ENCODE measurements around the gene MUC20.
"Not testable (repeated sequence)": the region's sequence is repeated elsewhere in the genome, so short reads cannot be mapped to it uniquely, and the experiment has no call there.

MUC20 gene

DNA sequence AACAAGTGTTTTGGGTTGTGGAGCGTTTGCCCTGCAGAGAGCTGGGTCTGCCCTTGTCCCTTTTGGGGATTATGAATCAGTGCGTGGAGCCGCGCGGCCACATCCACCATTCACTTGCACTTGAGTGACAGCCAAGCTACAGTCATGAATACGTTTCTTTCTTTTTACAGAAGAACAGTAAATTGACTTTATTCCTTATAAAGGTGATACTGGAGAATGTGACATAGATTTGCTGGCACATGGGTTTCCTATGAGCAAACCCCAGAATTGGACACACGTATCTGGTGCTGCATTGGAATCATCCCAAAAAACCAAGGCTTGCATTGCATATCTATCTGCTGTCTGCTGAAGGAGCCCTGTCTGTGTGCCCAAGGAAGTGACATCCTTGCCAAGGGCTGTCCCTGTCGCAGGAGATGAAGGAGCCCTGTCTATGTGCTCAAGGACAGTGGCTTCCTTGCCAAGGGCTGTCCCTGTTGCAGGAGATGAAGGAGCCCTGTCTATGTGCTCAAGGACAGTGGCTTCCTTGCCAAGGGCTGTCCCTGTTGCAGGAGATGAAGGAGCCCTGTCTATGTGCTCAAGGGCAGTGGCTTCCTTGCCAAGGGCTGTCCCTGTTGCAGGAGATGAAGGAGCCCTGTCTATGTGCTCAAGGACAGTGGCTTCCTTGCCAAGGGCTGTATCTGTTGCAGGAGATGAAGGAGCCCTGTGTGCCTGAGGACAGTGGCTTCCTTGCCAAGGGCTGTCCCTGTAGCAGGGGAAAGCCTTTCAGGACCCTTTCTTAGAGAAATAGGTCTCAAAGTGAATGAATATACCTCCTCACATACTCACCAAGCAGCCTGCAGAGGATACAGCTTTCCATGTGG lies 26.3 kb upstream of the MUC20 start:
- not testable (repeated sequence) for H3K27me3 ChIP-seq (ENCODE audit: control insufficient read depth in 1 of 2, insufficient read depth in 2 of 2, low read length in 2 of 2); H3K27ac ChIP-seq (ENCODE audit: low read depth, low read length); H3K4me3 ChIP-seq (ENCODE audit: low read depth in 1 of 2, low read length in 2 of 2); H3K9ac ChIP-seq (ENCODE audit: low read depth in 1 of 2, low read length in 2 of 2); H3K4me1 ChIP-seq (ENCODE audit: control insufficient read depth in 1 of 2, insufficient read depth in 2 of 2, low read length in 2 of 2); H3K9me3 ChIP-seq (ENCODE audit: control insufficient read depth in 1 of 2, low read length in 2 of 2)
- H3K36me3 ChIP-seq (ENCODE audit: control insufficient read depth in 1 of 2, insufficient read depth in 2 of 2, low read length in 2 of 2): peaks cover 25 to 69% of the 10 kb centered on the region in 2 donors

GRCh38 chr3:195696632-195697278 lies 24.0 kb upstream of the MUC20 start:
- Histone ChIP-seq H3K36me3 (ENCODE audit: control insufficient read depth in 1 of 2, insufficient read depth in 2 of 2, low read length in 2 of 2) (peaks cover 22 to 64% of the 10 kb centered on the region in 2 donors), H3K27me3 (ENCODE audit: control insufficient read depth in 1 of 2, insufficient read depth in 2 of 2, low read length in 2 of 2) (no peaks in the 10 kb centered on the region), H3K9ac (ENCODE audit: low read depth in 1 of 2, low read length in 2 of 2) (no peak overlapping the region), H3K4me3 (ENCODE audit: low read depth in 1 of 2, low read length in 2 of 2) (no peak overlapping the region), H3K9me3 (ENCODE audit: control insufficient read depth in 1 of 2, low read length in 2 of 2) (no peaks in the 10 kb centered on the region), H3K4me1 (ENCODE audit: control insufficient read depth in 1 of 2, insufficient read depth in 2 of 2, low read length in 2 of 2) (no peaks in the 10 kb centered on the region), H3K27ac (ENCODE audit: low read depth, low read length) (no peak overlapping the region)

- Histone ChIP-seq H3K4me3 (ENCODE audit: low read depth in 1 of 2, low read length in 2 of 2) (no peak overlapping the region), H3K36me3 (ENCODE audit: control insufficient read depth in 1 of 2, insufficient read depth in 2 of 2, low read length in 2 of 2) (peaks cover 13 to 54% of the 10 kb centered on the region in 2 donors), H3K9ac (ENCODE audit: low read depth in 1 of 2, low read length in 2 of 2) (no peak overlapping the region), H3K9me3 (ENCODE audit: control insufficient read depth in 1 of 2, low read length in 2 of 2) (no peaks in the 10 kb centered on the region), H3K4me1 (ENCODE audit: control insufficient read depth in 1 of 2, insufficient read depth in 2 of 2, low read length in 2 of 2) (no peaks in the 10 kb centered on the region), H3K27ac (ENCODE audit: low read depth, low read length) (no peak overlapping the region), H3K27me3 (ENCODE audit: control insufficient read depth in 1 of 2, insufficient read depth in 2 of 2, low read length in 2 of 2) (no peaks in the 10 kb centered on the region)
These were observed 23.0 kb upstream of the MUC20 start for GRCh38 chr3:195697582-195698324.

GRCh38 chr3:195698325-195698646 lies 22.5 kb upstream of the MUC20 start:
- Histone ChIP-seq H3K9ac (ENCODE audit: low read depth in 1 of 2, low read length in 2 of 2) (no peak overlapping the region), H3K9me3 (ENCODE audit: control insufficient read depth in 1 of 2, low read length in 2 of 2) (no peaks in the 10 kb centered on the region), H3K4me1 (ENCODE audit: control insufficient read depth in 1 of 2, insufficient read depth in 2 of 2, low read length in 2 of 2) (no peaks in the 10 kb centered on the region), H3K4me3 (ENCODE audit: low read depth in 1 of 2, low read length in 2 of 2) (no peak overlapping the region), H3K27me3 (ENCODE audit: control insufficient read depth in 1 of 2, insufficient read depth in 2 of 2, low read length in 2 of 2) (no peaks in the 10 kb centered on the region), H3K36me3 (ENCODE audit: control insufficient read depth in 1 of 2, insufficient read depth in 2 of 2, low read length in 2 of 2) (peaks cover 12 to 49% of the 10 kb centered on the region in 2 donors), H3K27ac (ENCODE audit: low read depth, low read length) (no peak overlapping the region)

- H3K27ac ChIP-seq (ENCODE audit: low read depth, low read length): no peak overlapping the region
- no peaks in the 10 kb centered on the region for H3K4me1 ChIP-seq (ENCODE audit: control insufficient read depth in 1 of 2, insufficient read depth in 2 of 2, low read length in 2 of 2)
- peaks cover 10 to 43% of the 10 kb centered on the region in 2 donors for H3K36me3 ChIP-seq (ENCODE audit: control insufficient read depth in 1 of 2, insufficient read depth in 2 of 2, low read length in 2 of 2)
- H3K4me3 ChIP-seq (ENCODE audit: low read depth in 1 of 2, low read length in 2 of 2): no peak overlapping the region
- no peak overlapping the region for H3K9ac ChIP-seq (ENCODE audit: low read depth in 1 of 2, low read length in 2 of 2)
- no peaks in the 10 kb centered on the region for H3K27me3 ChIP-seq (ENCODE audit: control insufficient read depth in 1 of 2, insufficient read depth in 2 of 2, low read length in 2 of 2)
- no peaks in the 10 kb centered on the region for H3K9me3 ChIP-seq (ENCODE audit: control insufficient read depth in 1 of 2, low read length in 2 of 2)
These were observed 22.0 kb upstream of the MUC20 start for GRCh38 chr3:195698647-195699387.

DNA sequence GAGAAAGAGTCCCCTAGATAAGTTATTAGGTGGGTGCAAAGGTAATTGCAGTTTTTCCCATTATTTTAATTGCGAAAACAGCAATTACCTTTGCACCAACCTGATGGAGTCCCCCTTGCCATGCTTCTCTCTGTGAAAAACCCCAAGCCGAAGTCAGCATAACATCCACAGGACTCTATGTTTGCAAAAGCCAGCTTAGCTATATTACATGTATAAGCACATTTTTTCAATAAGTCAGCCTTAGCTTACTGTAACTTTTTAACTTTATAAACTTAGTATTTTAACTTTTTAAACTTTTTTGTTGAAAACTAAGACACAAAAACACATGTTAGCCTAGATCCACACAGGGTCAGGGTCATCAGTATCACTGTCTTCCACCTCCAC lies 21.4 kb upstream of the MUC20 start:
- Histone ChIP-seq H3K4me3 (ENCODE audit: low read depth in 1 of 2, low read length in 2 of 2) (no peak overlapping the region), H3K27ac (ENCODE audit: low read depth, low read length) (no peak overlapping the region), H3K9me3 (ENCODE audit: control insufficient read depth in 1 of 2, low read length in 2 of 2) (no peaks in the 10 kb centered on the region), H3K9ac (ENCODE audit: low read depth in 1 of 2, low read length in 2 of 2) (no peak overlapping the region), H3K36me3 (ENCODE audit: control insufficient read depth in 1 of 2, insufficient read depth in 2 of 2, low read length in 2 of 2) (peaks cover 4 to 38% of the 10 kb centered on the region in 2 donors), H3K4me1 (ENCODE audit: control insufficient read depth in 1 of 2, insufficient read depth in 2 of 2, low read length in 2 of 2) (no peaks in the 10 kb centered on the region), H3K27me3 (ENCODE audit: control insufficient read depth in 1 of 2, insufficient read depth in 2 of 2, low read length in 2 of 2) (no peaks in the 10 kb centered on the region)

DNA sequence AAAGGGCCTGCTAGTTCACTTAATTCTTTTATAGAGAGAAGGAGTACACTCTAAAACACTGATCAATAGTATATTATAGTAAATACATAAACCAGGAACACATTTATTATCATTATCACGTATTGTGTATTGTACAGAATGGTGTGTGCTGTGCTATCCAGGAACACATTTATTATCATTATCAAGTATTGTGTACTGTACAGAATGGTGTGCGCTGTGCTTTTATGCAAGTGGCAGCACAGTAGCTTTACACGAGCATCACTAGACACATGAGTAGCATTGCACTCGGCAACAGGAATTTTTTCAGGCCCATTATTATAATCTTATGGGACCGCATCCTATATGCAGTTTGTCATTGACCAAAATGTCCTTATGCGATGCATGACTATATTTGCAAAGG lies 20.9 kb upstream of the MUC20 start:
- H3K4me1 ChIP-seq (ENCODE audit: control insufficient read depth in 1 of 2, insufficient read depth in 2 of 2, low read length in 2 of 2): no peaks in the 10 kb centered on the region
- H3K9ac ChIP-seq (ENCODE audit: low read depth in 1 of 2, low read length in 2 of 2): no peak overlapping the region

GRCh38 chr3:195700319-195700718 lies 20.5 kb upstream of the MUC20 start:
- H3K9ac ChIP-seq (ENCODE audit: low read depth in 1 of 2, low read length in 2 of 2): no peak overlapping the region
- peaks cover 0 to 2% of the 10 kb centered on the region in 2 donors for H3K4me1 ChIP-seq (ENCODE audit: control insufficient read depth in 1 of 2, insufficient read depth in 2 of 2, low read length in 2 of 2)
- no peak overlapping the region for H3K4me3 ChIP-seq (ENCODE audit: low read depth in 1 of 2, low read length in 2 of 2)
- no peaks in the 10 kb centered on the region for H3K9me3 ChIP-seq (ENCODE audit: control insufficient read depth in 1 of 2, low read length in 2 of 2)
- no peaks in the 10 kb centered on the region for H3K27me3 ChIP-seq (ENCODE audit: control insufficient read depth in 1 of 2, insufficient read depth in 2 of 2, low read length in 2 of 2)
- peaks cover 0 to 30% of the 10 kb centered on the region in 2 donors for H3K36me3 ChIP-seq (ENCODE audit: control insufficient read depth in 1 of 2, insufficient read depth in 2 of 2, low read length in 2 of 2)
- no peak overlapping the region for H3K27ac ChIP-seq (ENCODE audit: low read depth, low read length)

More for the DNA sequence above, 20.9 kb upstream of the MUC20 start:
- peaks cover 0 to 33% of the 10 kb centered on the region in 2 donors for H3K36me3 ChIP-seq (ENCODE audit: control insufficient read depth in 1 of 2, insufficient read depth in 2 of 2, low read length in 2 of 2)
- no peaks in the 10 kb centered on the region for H3K27me3 ChIP-seq (ENCODE audit: control insufficient read depth in 1 of 2, insufficient read depth in 2 of 2, low read length in 2 of 2)
- H3K27ac ChIP-seq (ENCODE audit: low read depth, low read length): no peak overlapping the region
- H3K4me3 ChIP-seq (ENCODE audit: low read depth in 1 of 2, low read length in 2 of 2): no peak overlapping the region
- H3K9me3 ChIP-seq (ENCODE audit: control insufficient read depth in 1 of 2, low read length in 2 of 2): no peaks in the 10 kb centered on the region

GRCh38 chr3:195701042-195701915 lies 19.5 kb upstream of the MUC20 start:
- Histone ChIP-seq H3K27me3 (ENCODE audit: control insufficient read depth in 1 of 2, insufficient read depth in 2 of 2, low read length in 2 of 2) (no peaks in the 10 kb centered on the region), H3K36me3 (ENCODE audit: control insufficient read depth in 1 of 2, insufficient read depth in 2 of 2, low read length in 2 of 2) (peaks cover 0 to 29% of the 10 kb centered on the region in 2 donors), H3K4me3 (ENCODE audit: low read depth in 1 of 2, low read length in 2 of 2) (no peak overlapping the region), H3K27ac (ENCODE audit: low read depth, low read length) (no peak overlapping the region), H3K9me3 (ENCODE audit: control insufficient read depth in 1 of 2, low read length in 2 of 2) (no peaks in the 10 kb centered on the region), H3K9ac (ENCODE audit: low read depth in 1 of 2, low read length in 2 of 2) (no peak overlapping the region), H3K4me1 (ENCODE audit: control insufficient read depth in 1 of 2, insufficient read depth in 2 of 2, low read length in 2 of 2) (peaks cover 0 to 3% of the 10 kb centered on the region in 2 donors)
